Measurements from ENCODE around the gene FBP2.

FBP2 gene

GRCh38 chr9:94563548-94563947 is 30.1 kb downstream of the FBP2 start:
- TF ChIP-seq, protein P1, sequence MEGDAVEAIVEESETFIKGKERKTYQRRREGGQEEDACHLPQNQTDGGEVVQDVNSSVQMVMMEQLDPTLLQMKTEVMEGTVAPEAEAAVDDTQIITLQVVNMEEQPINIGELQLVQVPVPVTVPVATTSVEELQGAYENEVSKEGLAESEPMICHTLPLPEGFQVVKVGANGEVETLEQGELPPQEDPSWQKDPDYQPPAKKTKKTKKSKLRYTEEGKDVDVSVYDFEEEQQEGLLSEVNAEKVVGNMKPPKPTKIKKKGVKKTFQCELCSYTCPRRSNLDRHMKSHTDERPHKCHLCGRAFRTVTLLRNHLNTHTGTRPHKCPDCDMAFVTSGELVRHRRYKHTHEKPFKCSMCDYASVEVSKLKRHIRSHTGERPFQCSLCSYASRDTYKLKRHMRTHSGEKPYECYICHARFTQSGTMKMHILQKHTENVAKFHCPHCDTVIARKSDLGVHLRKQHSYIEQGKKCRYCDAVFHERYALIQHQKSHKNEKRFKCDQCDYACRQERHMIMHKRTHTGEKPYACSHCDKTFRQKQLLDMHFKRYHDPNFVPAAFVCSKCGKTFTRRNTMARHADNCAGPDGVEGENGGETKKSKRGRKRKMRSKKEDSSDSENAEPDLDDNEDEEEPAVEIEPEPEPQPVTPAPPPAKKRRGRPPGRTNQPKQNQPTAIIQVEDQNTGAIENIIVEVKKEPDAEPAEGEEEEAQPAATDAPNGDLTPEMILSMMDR (conservative IDR thresholded peaks at IDR 0.05; ENCODE audit: low read depth, low read length), result peak; percentile 25
- no peak overlapping the region for H3K4me3 ChIP-seq (ENCODE audit: low read length)
- peak; percentile 13 for DNase-seq (ENCODE audit: low read depth)

- DNase-seq (ENCODE audit: low read depth), result no peak
- TF ChIP-seq, protein P1 (conservative IDR thresholded peaks at IDR 0.05; ENCODE audit: low read depth, low read length), result no peak
- H3K4me3 ChIP-seq (ENCODE audit: low read length), result no peak overlapping the region
Observed at GRCh38 chr9:94560237-94560636, 33.4 kb downstream of the FBP2 start.

DNA sequence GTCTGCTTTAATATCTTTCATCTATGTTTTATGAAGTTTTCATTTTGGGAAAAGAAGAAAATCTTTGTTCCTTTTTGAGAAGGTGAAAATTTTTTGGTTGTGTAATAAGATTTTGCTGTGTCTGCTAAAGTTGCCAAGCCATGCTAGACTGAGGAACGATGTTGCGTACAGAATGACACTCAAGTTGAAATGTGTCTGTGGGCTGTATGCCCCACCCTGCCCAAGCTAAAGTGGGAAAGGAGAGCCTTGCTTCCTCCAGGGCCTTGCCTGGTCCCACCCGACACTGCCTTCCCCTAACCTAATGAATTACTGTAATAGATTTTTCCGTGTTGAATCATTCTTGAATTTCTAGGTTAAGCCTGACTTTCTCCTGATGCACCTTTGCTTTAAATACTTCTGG is 36.2 kb downstream of the FBP2 start:
- DNase-seq (ENCODE audit: low read depth), result no peak
- no peak overlapping the region for H3K4me3 ChIP-seq (ENCODE audit: low read length)
- TF ChIP-seq, protein P1 (conservative IDR thresholded peaks at IDR 0.05; ENCODE audit: low read depth, low read length), result no peak

GRCh38 chr9:94554439-94555331 is 38.9 kb downstream of the FBP2 start, which contains the start of gene PCAT7:
PCAT7 (plus strand) TSS chr9:94555083.
- DNase-seq (ENCODE audit: low read depth), result no peak
- H3K4me3 ChIP-seq (ENCODE audit: low read length), result no peak within 1 kb of the TSS
- TF ChIP-seq, protein P1 (conservative IDR thresholded peaks at IDR 0.05; ENCODE audit: low read depth, low read length), result peak; percentile 38

GRCh38 chr9:94554078-94554438 is 39.6 kb downstream of the FBP2 start:
- no peak for DNase-seq (ENCODE audit: low read depth)
- TF ChIP-seq, protein P1 (conservative IDR thresholded peaks at IDR 0.05; ENCODE audit: low read depth, low read length), result no peak
- H3K4me3 ChIP-seq (ENCODE audit: low read length), result no peak overlapping the region

GRCh38 chr9:94553029-94553938 is 40.3 kb downstream of the FBP2 start:
- TF ChIP-seq, protein P1 (conservative IDR thresholded peaks at IDR 0.05; ENCODE audit: low read depth, low read length), result no peak
- DNase-seq (ENCODE audit: low read depth), result no peak
- no peak overlapping the region for H3K4me3 ChIP-seq (ENCODE audit: low read length)
